ENCODE measurements around the gene CACNG7.

Gene CACNG7

DNA sequence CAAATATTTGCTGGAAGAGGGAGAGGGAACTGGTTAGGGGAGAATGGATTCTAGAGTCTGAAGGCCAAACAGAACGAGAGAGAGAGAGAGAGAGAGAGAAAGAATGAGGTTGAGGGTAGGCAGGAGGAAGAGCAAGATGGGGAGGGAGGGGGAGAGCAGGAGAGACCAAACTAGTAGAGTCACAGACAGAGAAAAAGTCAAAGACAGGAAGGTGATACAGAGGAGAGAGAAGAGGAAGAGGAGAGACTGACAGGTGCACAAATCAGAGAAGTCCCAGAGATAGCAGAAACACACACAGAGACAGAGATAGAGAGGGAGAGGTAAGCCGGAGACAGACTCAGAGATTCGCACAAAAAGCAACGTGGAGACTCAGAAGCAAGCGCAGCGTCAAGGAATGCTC, 76.8 kb downstream of the CACNG7 start:
- Histone ChIP-seq H3K27me3 (ENCODE audit: insufficient read depth, low read depth) (no peaks in the 10 kb centered on the region; the same call in 1 of the 2 replicates), H3K9ac (no peak overlapping the region), H2AFZ (ENCODE audit: low read depth) (no peak overlapping the region)

DNA sequence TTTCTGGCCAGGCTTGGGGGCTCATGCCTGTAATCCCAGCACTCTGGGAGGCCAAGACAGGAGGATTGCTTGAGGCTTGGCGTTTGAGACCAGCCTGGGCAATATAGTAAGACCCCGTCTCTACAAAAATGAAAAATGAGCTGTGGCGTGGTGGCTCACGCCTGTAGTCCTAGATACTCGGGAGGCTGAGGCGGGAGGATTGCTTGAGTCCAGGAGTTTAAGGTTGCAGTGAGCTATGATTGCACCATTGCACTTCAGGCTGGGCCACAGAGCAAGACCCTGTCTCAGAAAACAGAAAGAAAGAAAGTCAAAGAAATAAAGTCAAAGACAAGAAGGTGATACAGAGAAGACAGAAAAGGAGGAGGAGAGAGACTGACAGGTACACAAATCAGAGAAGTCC, 79.9 kb downstream of the CACNG7 start:
- no peaks in the 10 kb centered on the region for H3K4me1 ChIP-seq (ENCODE audit: low read depth, poor library complexity, severe bottlenecking)

More for the DNA sequence above, 76.8 kb downstream of the CACNG7 start:
- H3K27ac ChIP-seq, result no peak overlapping the region
- no peaks in the 10 kb centered on the region for H4K20me1 ChIP-seq (ENCODE audit: insufficient read depth)
- TF ChIP-seq, protein P1, sequence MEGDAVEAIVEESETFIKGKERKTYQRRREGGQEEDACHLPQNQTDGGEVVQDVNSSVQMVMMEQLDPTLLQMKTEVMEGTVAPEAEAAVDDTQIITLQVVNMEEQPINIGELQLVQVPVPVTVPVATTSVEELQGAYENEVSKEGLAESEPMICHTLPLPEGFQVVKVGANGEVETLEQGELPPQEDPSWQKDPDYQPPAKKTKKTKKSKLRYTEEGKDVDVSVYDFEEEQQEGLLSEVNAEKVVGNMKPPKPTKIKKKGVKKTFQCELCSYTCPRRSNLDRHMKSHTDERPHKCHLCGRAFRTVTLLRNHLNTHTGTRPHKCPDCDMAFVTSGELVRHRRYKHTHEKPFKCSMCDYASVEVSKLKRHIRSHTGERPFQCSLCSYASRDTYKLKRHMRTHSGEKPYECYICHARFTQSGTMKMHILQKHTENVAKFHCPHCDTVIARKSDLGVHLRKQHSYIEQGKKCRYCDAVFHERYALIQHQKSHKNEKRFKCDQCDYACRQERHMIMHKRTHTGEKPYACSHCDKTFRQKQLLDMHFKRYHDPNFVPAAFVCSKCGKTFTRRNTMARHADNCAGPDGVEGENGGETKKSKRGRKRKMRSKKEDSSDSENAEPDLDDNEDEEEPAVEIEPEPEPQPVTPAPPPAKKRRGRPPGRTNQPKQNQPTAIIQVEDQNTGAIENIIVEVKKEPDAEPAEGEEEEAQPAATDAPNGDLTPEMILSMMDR (conservative IDR thresholded peaks at IDR 0.05; ENCODE audit: low read depth, low read length), result no peak
- H3K79me2 ChIP-seq (ENCODE audit: insufficient read depth, low read depth), result no peaks in the 10 kb centered on the region
- no peak overlapping the region for H3K4me3 ChIP-seq (IDR thresholded peaks at IDR 0.05; ENCODE audit: insufficient read depth, low read depth, low read length)
- H3K36me3 ChIP-seq (ENCODE audit: insufficient read depth), result no peaks in the 10 kb centered on the region
- H3K4me1 ChIP-seq (ENCODE audit: low read depth, poor library complexity, severe bottlenecking), result no peaks in the 10 kb centered on the region
- H3K4me2 ChIP-seq, result no peak overlapping the region

DNA sequence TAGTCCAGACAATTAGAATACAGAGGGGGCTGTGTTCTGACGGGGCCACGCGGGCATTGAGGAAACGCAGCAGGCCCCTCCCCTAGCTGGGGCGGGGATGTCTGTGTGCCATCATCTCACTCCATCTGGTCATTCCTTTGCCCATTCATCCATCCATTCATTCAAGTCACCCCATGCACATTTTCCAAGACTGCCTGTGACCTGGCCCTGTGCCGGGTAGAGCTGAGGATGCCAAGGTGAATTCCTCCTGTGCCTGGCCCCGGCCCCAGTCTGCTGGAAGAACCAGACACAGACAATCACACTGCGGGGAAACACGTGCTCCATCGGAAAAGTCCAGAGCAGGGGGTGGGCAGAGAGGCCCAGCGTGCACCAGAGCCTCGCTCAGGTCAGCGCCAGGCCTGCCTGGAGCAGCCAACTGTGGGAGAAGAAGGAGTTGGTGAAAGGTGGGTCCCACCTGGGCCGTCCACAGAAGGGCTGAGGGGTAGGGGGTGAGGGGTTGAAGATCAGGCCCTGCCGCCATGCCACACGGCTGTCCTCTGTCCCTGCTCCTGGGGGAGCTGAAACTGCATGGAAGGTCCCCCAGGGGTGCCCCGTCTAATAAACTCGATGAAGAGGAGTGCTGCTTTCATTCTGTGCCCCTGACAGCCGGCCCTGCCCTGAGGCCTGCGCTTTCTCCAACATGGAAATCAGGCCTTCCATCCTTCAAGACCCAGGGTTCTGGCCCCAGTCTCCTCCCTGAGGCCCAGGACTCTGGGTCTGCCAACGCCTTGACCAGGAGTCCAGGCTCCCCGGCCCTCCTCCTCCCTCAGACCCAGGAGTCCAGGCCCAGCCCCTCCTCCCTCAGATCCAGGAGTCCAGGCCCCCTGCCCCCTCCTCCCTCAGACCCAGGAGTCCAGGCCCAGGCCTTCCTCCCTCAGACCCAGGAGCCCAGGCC, 80.8 kb downstream of the CACNG7 start:
- H3K27ac ChIP-seq, result no peak overlapping the region
- H3K4me3 ChIP-seq (IDR thresholded peaks at IDR 0.05; ENCODE audit: insufficient read depth, low read depth, low read length), result no peak overlapping the region
- TF ChIP-seq, protein P1 (conservative IDR thresholded peaks at IDR 0.05; ENCODE audit: low read depth, low read length), result no peak
- no peaks in the 10 kb centered on the region; the same call in 1 of the 2 replicates for H3K27me3 ChIP-seq (ENCODE audit: insufficient read depth, low read depth)
- no peaks in the 10 kb centered on the region for H3K4me1 ChIP-seq (ENCODE audit: low read depth, poor library complexity, severe bottlenecking)
- no peaks in the 10 kb centered on the region for H3K79me2 ChIP-seq (ENCODE audit: insufficient read depth, low read depth)
- H3K36me3 ChIP-seq (ENCODE audit: insufficient read depth), result no peaks in the 10 kb centered on the region
- no peak overlapping the region for H3K4me2 ChIP-seq
- no peak overlapping the region for H3K9ac ChIP-seq
- H4K20me1 ChIP-seq (ENCODE audit: insufficient read depth), result no peaks in the 10 kb centered on the region
- H2AFZ ChIP-seq (ENCODE audit: low read depth), result no peak overlapping the region

More for the DNA sequence above, 79.9 kb downstream of the CACNG7 start:
- Histone ChIP-seq H3K4me3 (IDR thresholded peaks at IDR 0.05; ENCODE audit: insufficient read depth, low read depth, low read length) (no peak overlapping the region), H3K27ac (no peak overlapping the region), H3K27me3 (ENCODE audit: insufficient read depth, low read depth) (no peaks in the 10 kb centered on the region; the same call in 1 of the 2 replicates), H3K4me2 (no peak overlapping the region), H2AFZ (ENCODE audit: low read depth) (no peak overlapping the region), H3K9ac (no peak overlapping the region), H3K79me2 (ENCODE audit: insufficient read depth, low read depth) (no peaks in the 10 kb centered on the region), H4K20me1 (ENCODE audit: insufficient read depth) (no peaks in the 10 kb centered on the region), H3K36me3 (ENCODE audit: insufficient read depth) (no peaks in the 10 kb centered on the region)
- TF ChIP-seq, protein P1 (conservative IDR thresholded peaks at IDR 0.05; ENCODE audit: low read depth, low read length), result no peak

DNA sequence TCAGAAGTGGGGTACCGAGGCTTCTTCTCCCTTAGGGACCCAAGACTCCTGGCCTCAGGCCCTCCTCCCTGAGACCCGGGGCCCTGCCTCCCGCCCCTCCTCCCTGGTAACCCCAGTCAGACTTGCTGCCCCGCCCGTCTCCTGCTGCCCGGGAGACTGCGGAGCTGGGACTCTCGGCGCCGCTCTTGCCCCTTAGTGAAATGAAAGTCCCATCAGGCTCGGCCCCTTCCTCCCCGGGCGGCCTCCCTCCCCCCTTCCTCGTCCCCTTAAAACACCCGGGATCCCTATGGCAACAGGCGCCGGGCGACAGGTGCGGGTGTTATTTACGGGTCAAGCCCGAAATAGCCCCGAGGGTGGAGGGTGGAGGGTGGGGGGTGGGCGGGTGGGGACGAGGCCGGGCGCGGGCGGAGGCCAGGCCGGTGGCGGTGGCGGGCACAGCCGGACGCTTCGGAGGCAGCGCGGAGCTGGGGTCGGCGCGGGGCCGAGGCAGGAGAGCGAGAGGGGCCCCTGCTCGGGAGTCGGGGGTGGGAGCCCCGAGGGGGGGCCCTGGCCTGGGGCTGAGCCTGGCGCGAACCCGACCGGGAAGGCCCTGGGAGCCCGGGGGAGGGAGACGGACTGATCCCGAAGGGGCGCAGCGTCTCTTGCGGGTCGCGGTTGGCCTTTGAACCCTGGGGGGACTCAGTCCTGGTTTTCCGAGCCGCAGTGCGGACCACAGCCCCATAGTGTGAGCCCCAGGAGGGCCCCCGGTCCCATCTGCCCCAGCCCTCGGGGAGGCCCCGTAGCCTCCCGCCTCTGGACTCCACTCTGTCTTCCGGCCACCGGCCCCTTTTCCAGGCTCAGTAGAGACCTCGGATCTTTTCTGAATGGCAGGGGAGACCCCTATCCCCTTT, 82.4 kb downstream of the CACNG7 start, which contains the start of gene CACNG6:
CACNG6 (plus strand) TSS at position 414 of the 890 bp plus-strand sequence. CDS start 1,241 bp downstream, outside the sequence.
- H3K9ac ChIP-seq, result no peak within 1 kb of the TSS
- H3K27ac ChIP-seq, result no peak within 1 kb of the TSS
- TF ChIP-seq, protein P1 (conservative IDR thresholded peaks at IDR 0.05; ENCODE audit: low read depth, low read length), result no peak
- H3K79me2 ChIP-seq (ENCODE audit: insufficient read depth, low read depth), result no peaks in the 10 kb centered on the region
- H3K27me3 ChIP-seq (ENCODE audit: insufficient read depth, low read depth), result no peaks in the 10 kb centered on the region; the same call in 1 of the 2 replicates
- no peaks in the 10 kb centered on the region for H4K20me1 ChIP-seq (ENCODE audit: insufficient read depth)
- H3K36me3 ChIP-seq (ENCODE audit: insufficient read depth), result no peaks in the 10 kb centered on the region
- no peak within 1 kb of the TSS for H3K4me2 ChIP-seq
- no peak within 1 kb of the TSS for H3K4me3 ChIP-seq (IDR thresholded peaks at IDR 0.05; ENCODE audit: insufficient read depth, low read depth, low read length)
- H3K4me1 ChIP-seq (ENCODE audit: low read depth, poor library complexity, severe bottlenecking), result no peaks in the 10 kb centered on the region
- H2AFZ ChIP-seq (ENCODE audit: low read depth), result no peak within 1 kb of the TSS

Measured in KMS-11 (cell line).